Caco-2 (cell line): ENCODE data around the gene PPP6R2. TPM values are rescaled to one million over a fixed set of nuclear protein-coding genes. Genes with fewer than 3 reads are reported as not detected.
"Not testable (repeated sequence)": the region's sequence is repeated elsewhere in the genome, so short reads cannot be mapped to it uniquely, and the experiment has no call there.

Experiments used
- BruUV-seq: library from RNA; stranded (reverse); fragments of 400-500 nt; replicated peaks from 2 replicates; lab custom pipeline; 2021; lab: Mats Ljungman, UMichigan
- CTCF ChIA-PET: fragments of 300-600 bp; sonication (Branson Sonifier 250); formaldehyde crosslinking; loops from one replicate; lab custom pipeline; 2022; ENCODE audit warnings: antibody characterized with exemption; lab: Charles Lee
- POLR2A ChIA-PET: fragments of 300-600 bp; sonication (Branson Sonifier 250); formaldehyde crosslinking; loops from one replicate; lab custom pipeline; 2022; ENCODE audit warnings: antibody characterized with exemption; lab: Charles Lee
- DNase-seq, 2 experiments: peaks; one replicate each; pipeline versions ENCODE4 v3.0.0 to v3.0.0-alpha.2; 2020 to 2022
- H3K27me3 ChIP-seq: replicated peaks from 2 replicates; pipeline ENCODE4 v1.6.0; 2011; ENCODE audit warnings: low read length; ENCODE audit not compliant: control insufficient read depth, insufficient read depth
- H3K36me3 ChIP-seq: 2 replicates; pipeline ENCODE4 v1.5.1; 2011; ENCODE audit warnings: low read length; ENCODE audit not compliant: control insufficient read depth, insufficient read depth
- H3K4me1 ChIP-seq: fragments of 250-450 bp; sonication (Bioruptor Pico); 2 replicates; pipeline ENCODE4 v1.5.1; 2020; ENCODE audit warnings: mild to moderate bottlenecking
- H3K4me3 ChIP-seq: 2 replicates; pipeline ENCODE4 v1.5.1; 2011; ENCODE audit warnings: low read depth, mild to moderate bottlenecking, control low read depth, low read length
- H3K9me3 ChIP-seq: fragments of 250-450 bp; sonication (Bioruptor Pico); 2 replicates; pipeline ENCODE4 v1.5.1; 2020; ENCODE audit warnings: mild to moderate bottlenecking, moderate library complexity
- H3K27ac Mint-ChIP-seq: one replicate; pipeline ENCODE4 v1.8.0; 2022; ENCODE audit warnings: mixed read lengths; ENCODE audit not compliant: unreplicated experiment
- H3K27me3 Mint-ChIP-seq: one replicate; pipeline ENCODE4 v1.8.0; 2022; ENCODE audit warnings: mixed read lengths; ENCODE audit not compliant: insufficient read depth, unreplicated experiment
- H3K36me3 Mint-ChIP-seq: one replicate; pipeline ENCODE4 v1.8.0; 2022; ENCODE audit warnings: mild to moderate bottlenecking, mixed read lengths; ENCODE audit not compliant: insufficient read depth, unreplicated experiment
- H3K4me1 Mint-ChIP-seq: one replicate; pipeline ENCODE4 v1.8.0; 2022; ENCODE audit warnings: low read depth, mixed read lengths; ENCODE audit not compliant: unreplicated experiment
- H3K4me3 Mint-ChIP-seq: one replicate; pipeline ENCODE4 v1.8.0; 2022; ENCODE audit warnings: mild to moderate bottlenecking, moderate library complexity, mixed read lengths; ENCODE audit not compliant: unreplicated experiment
- H3K9me3 Mint-ChIP-seq: one replicate; pipeline ENCODE4 v1.8.0; 2022; ENCODE audit warnings: mixed read lengths; ENCODE audit not compliant: unreplicated experiment
- CTCF ChIP-seq, 2 experiments: fragments of 200-600 bp in 1 of 2; IDR thresholded peaks; 1 replicate in 1 of 2; 2 replicates in 1 of 2; pipeline versions ENCODE4 v1.5.1 to v1.8.0; 2011 to 2022; ENCODE audit warnings: antibody characterized with exemption in 1 of 2, control low read depth in 1 of 2, inconsistent platforms in 1 of 2, low read depth in 1 of 2, low read length in 1 of 2, mild to moderate bottlenecking in 1 of 2, moderate library complexity in 1 of 2; ENCODE audit not compliant: insufficient read depth in 1 of 2, severe bottlenecking in 1 of 2, unreplicated experiment in 1 of 2
- intact Hi-C: fragments of 100-400 bp; cut with micrococcal nuclease; formaldehyde crosslinking; loops from one replicate; pipeline ENCODE4 v1.10.0; 2022; ENCODE audit not compliant: unreplicated experiment
- total RNA-seq: library from RNA; stranded (reverse); gene quantifications from 2 replicates; pipeline ENCODE4 v1.2.3, GENCODE V29; 2022

The PPP6R2 gene
- total RNA-seq, 1 experiment from 2014 or later, result 60.7 TPM

GRCh38 chr22:50320116-50320515 lies 23.0 kb upstream of the PPP6R2 start:
- Mint-ChIP-seq H3K4me1 (no peaks in the 10 kb centered on the region), H3K27ac (no peak overlapping the region), H3K9me3 (no peaks in the 10 kb centered on the region), H3K4me3 (no peak overlapping the region), H3K27me3 (no peaks in the 10 kb centered on the region), H3K36me3 (no peaks in the 10 kb centered on the region)
- TF ChIP-seq CTCF (IDR thresholded peaks at IDR 0.05; ENCODE audit: insufficient read depth in 1 of 2, low read depth in 1 of 2, low read length in 1 of 2, severe bottlenecking in 1 of 2, unreplicated experiment in 1 of 2), result no peak
- no TSS peak for BruUV-seq
- Histone ChIP-seq H3K4me1 (no peaks in the 10 kb centered on the region), H3K9me3 (no peaks in the 10 kb centered on the region), H3K36me3 (no peaks in the 10 kb centered on the region), H3K27me3 (no peaks in the 10 kb centered on the region), H3K4me3 (no peak overlapping the region)
- DNase-seq, result no peak
- CTCF ChIA-PET, result interaction anchor here (1.5 kb wide), 1 partner anchor 44 kb away, joined by 4 read pairs; no protein-coding TSS in a partner anchor
- intact Hi-C loops, result no loop called here
- POLR2A ChIA-PET, result no interaction called here

- no peaks in the 10 kb centered on the region for H3K9me3 ChIP-seq
- BruUV-seq, result no TSS peak
- no peak for TF ChIP-seq CTCF (IDR thresholded peaks at IDR 0.05; ENCODE audit: insufficient read depth in 1 of 2, low read depth in 1 of 2, low read length in 1 of 2, severe bottlenecking in 1 of 2, unreplicated experiment in 1 of 2)
- Mint-ChIP-seq H3K27me3 (no peaks in the 10 kb centered on the region), H3K9me3 (no peaks in the 10 kb centered on the region), H3K4me3 (no peak overlapping the region), H3K36me3 (no peaks in the 10 kb centered on the region), H3K4me1 (peaks cover 2% of the 10 kb centered on the region), H3K27ac (no peak overlapping the region)
- no peaks in the 10 kb centered on the region for H3K36me3 ChIP-seq
- ChIA-PET POLR2A (no interaction called here), CTCF (interaction anchor here (1.5 kb wide), 1 partner anchor 45 kb away, joined by 4 read pairs; no protein-coding TSS in a partner anchor)
- intact Hi-C loops, result no loop called here
- no peaks in the 10 kb centered on the region for H3K27me3 ChIP-seq
- no peak for DNase-seq
- H3K4me1 ChIP-seq, result no peaks in the 10 kb centered on the region
- H3K4me3 ChIP-seq, result no peak overlapping the region
Measured at GRCh38 chr22:50320671-50321325, 22.3 kb upstream of the PPP6R2 start.

- H3K4me1 ChIP-seq, H3K27me3 ChIP-seq, H3K9me3 ChIP-seq, BruUV-seq, intact Hi-C loops, H3K9me3 Mint-ChIP-seq, POLR2A ChIA-PET, H3K4me3 ChIP-seq, H3K27me3 Mint-ChIP-seq, H3K4me3 Mint-ChIP-seq, H3K36me3 ChIP-seq, H3K36me3 Mint-ChIP-seq, H3K27ac Mint-ChIP-seq, H3K4me1 Mint-ChIP-seq, DNase-seq: not testable (repeated sequence)
- CTCF ChIA-PET, result interaction anchor here (0.6 kb wide), 1 partner anchor 28 kb away, joined by 3 read pairs; no protein-coding TSS in a partner anchor
Measured at GRCh38 chr22:50322382-50323104, 20.6 kb upstream of the PPP6R2 start.
